ACC112 (cell line): ENCODE measurements around the gene LAMA4.

ENCODE experiments used
- H2AFZ ChIP-seq: fragments of 200-600 bp; sonication (generic); one replicate; pipeline ENCODE4 v1.6.0; 2017; ENCODE audit warnings: antibody characterized with exemption, low read length; ENCODE audit not compliant: unreplicated experiment
- H3K27ac ChIP-seq: fragments of 200-600 bp; sonication (generic); 2 replicates; pipeline ENCODE4 v1.5.1; 2014; ENCODE audit warnings: low read depth, mild to moderate bottlenecking, antibody characterized with exemption, low read length, moderate library complexity
- H3K27me3 ChIP-seq: fragments of 200-600 bp; sonication (generic); 2 replicates; pipeline ENCODE4 v1.6.1; 2014; ENCODE audit warnings: mild to moderate bottlenecking, antibody characterized with exemption, low read length, moderate library complexity, mixed read lengths; ENCODE audit not compliant: insufficient read depth
- H3K36me3 ChIP-seq: fragments of 200-600 bp; sonication (generic); 2 replicates; pipeline ENCODE4 v1.6.1; 2016; ENCODE audit warnings: mild to moderate bottlenecking, antibody characterized with exemption, low read length, moderate library complexity, mixed read lengths; ENCODE audit not compliant: insufficient read depth
- H3K4me1 ChIP-seq: fragments of 200-600 bp; sonication (generic); one replicate; pipeline ENCODE4 v1.6.1; 2016; ENCODE audit warnings: low read length, mixed read lengths; ENCODE audit not compliant: insufficient read depth, unreplicated experiment, control insufficient read depth
- H3K4me3 ChIP-seq: fragments of 200-600 bp; sonication (generic); 2 replicates; pipeline ENCODE4 v1.5.1; 2014; ENCODE audit warnings: mild to moderate bottlenecking, low read depth, low read length
- H3K79me2 ChIP-seq: fragments of 200-600 bp; sonication (generic); one replicate; pipeline ENCODE4 v1.6.0; 2016; ENCODE audit warnings: low read length; ENCODE audit not compliant: control insufficient read depth, unreplicated experiment, insufficient read depth

Gene LAMA4

GRCh38 chr6:112184951-112185350, 69.4 kb downstream of the LAMA4 start:
- Histone ChIP-seq H3K79me2 (no peaks in the 10 kb centered on the region), H3K36me3 (peaks cover 31% of the 10 kb centered on the region), H2AFZ (no peak overlapping the region), H3K4me3 (no peak overlapping the region), H3K27me3 (no peaks in the 10 kb centered on the region), H3K27ac (no peak overlapping the region), H3K4me1 (peaks cover 16% of the 10 kb centered on the region)

DNA sequence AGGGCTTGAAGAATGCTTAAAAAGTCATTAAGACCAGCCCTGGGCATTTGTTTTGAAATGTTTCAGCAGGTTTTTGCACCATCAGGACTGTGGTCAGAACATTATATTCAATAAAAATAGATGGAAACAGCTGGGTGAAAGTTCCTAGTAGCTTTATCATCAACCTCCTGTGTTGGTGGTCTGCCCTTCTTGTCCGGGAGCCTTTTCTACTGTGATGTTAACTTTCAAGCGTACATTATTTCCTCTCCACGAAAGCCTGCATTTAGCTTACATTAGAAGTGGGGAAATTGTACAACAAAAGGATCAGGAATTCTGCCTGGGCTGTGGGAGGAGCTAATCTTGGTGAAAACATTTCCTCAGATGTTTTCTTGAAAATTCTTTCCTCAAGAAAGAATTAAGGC, 71.1 kb downstream of the LAMA4 start:
- Histone ChIP-seq H3K4me3 (no peak overlapping the region), H3K79me2 (no peaks in the 10 kb centered on the region)

GRCh38 chr6:112181130-112181529, 73.2 kb downstream of the LAMA4 start:
- Histone ChIP-seq H3K36me3 (peaks cover 33% of the 10 kb centered on the region), H2AFZ (no peak overlapping the region), H3K27me3 (no peaks in the 10 kb centered on the region), H3K79me2 (no peaks in the 10 kb centered on the region), H3K27ac (peak overlapping the region; percentile 1), H3K4me3 (no peak overlapping the region), H3K4me1 (peaks cover 9% of the 10 kb centered on the region)

More for the DNA sequence above, 71.1 kb downstream of the LAMA4 start:
- Histone ChIP-seq H3K27ac (no peak overlapping the region), H3K4me1 (peaks cover 9% of the 10 kb centered on the region), H3K36me3 (peaks cover 32% of the 10 kb centered on the region), H2AFZ (no peak overlapping the region), H3K27me3 (no peaks in the 10 kb centered on the region)

GRCh38 chr6:112180095-112180820, 74.1 kb downstream of the LAMA4 start:
- H3K4me1 ChIP-seq: peaks cover 9% of the 10 kb centered on the region

GRCh38 chr6:112179631-112180030, 74.7 kb downstream of the LAMA4 start:
- no peak overlapping the region for H2AFZ ChIP-seq
- H3K36me3 ChIP-seq: peaks cover 38% of the 10 kb centered on the region
- H3K27ac ChIP-seq: no peak overlapping the region
- H3K27me3 ChIP-seq: no peaks in the 10 kb centered on the region
- H3K79me2 ChIP-seq: no peaks in the 10 kb centered on the region
- H3K4me1 ChIP-seq: peaks cover 9% of the 10 kb centered on the region
- H3K4me3 ChIP-seq: no peak overlapping the region

More at GRCh38 chr6:112180095-112180820, 74.1 kb downstream of the LAMA4 start:
- Histone ChIP-seq H3K79me2 (no peaks in the 10 kb centered on the region), H3K36me3 (peaks cover 38% of the 10 kb centered on the region), H3K27ac (peak overlapping the region; percentile 1; the same call in 1 of the 2 replicates), H2AFZ (no peak overlapping the region), H3K27me3 (no peaks in the 10 kb centered on the region), H3K4me3 (no peak overlapping the region)

DNA sequence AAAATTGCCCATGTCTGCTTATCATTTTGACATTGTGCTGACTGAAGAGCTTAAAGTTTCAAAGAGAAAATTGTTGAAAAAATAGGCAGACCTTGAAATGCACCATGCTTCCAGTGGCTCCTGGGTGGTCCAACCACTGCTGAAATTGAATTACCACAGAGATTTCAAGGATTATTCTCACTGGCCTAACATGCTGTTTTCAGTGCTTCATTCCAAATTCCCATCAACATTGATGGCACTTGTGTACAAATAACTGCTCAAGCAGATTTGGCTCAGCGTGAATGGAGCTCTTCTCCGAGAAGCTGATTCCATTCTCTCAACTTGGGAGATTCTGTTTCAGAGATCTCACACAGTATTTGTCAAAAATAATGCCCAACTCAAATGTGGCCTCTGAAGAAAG, 75.5 kb downstream of the LAMA4 start:
- Histone ChIP-seq H3K4me1 (peaks cover 9% of the 10 kb centered on the region), H3K79me2 (no peaks in the 10 kb centered on the region), H2AFZ (no peak overlapping the region), H3K36me3 (peaks cover 40% of the 10 kb centered on the region), H3K27me3 (no peaks in the 10 kb centered on the region), H3K27ac (no peak overlapping the region), H3K4me3 (no peak overlapping the region)

GRCh38 chr6:112177092-112177491, 77.3 kb downstream of the LAMA4 start:
- Histone ChIP-seq H3K27me3 (no peaks in the 10 kb centered on the region), H3K4me3 (no peak overlapping the region), H3K79me2 (no peaks in the 10 kb centered on the region), H2AFZ (no peak overlapping the region), H3K27ac (no peak overlapping the region), H3K36me3 (peaks cover 50% of the 10 kb centered on the region), H3K4me1 (peaks cover 9% of the 10 kb centered on the region)

- H2AFZ ChIP-seq: no peak overlapping the region
- peaks cover 9% of the 10 kb centered on the region for H3K4me1 ChIP-seq
- no peak overlapping the region for H3K27ac ChIP-seq
- peaks cover 59% of the 10 kb centered on the region for H3K36me3 ChIP-seq
- no peak overlapping the region for H3K4me3 ChIP-seq
- no peaks in the 10 kb centered on the region for H3K79me2 ChIP-seq
- H3K27me3 ChIP-seq: no peaks in the 10 kb centered on the region
These were observed 78.2 kb downstream of the LAMA4 start for GRCh38 chr6:112176175-112176574.

DNA sequence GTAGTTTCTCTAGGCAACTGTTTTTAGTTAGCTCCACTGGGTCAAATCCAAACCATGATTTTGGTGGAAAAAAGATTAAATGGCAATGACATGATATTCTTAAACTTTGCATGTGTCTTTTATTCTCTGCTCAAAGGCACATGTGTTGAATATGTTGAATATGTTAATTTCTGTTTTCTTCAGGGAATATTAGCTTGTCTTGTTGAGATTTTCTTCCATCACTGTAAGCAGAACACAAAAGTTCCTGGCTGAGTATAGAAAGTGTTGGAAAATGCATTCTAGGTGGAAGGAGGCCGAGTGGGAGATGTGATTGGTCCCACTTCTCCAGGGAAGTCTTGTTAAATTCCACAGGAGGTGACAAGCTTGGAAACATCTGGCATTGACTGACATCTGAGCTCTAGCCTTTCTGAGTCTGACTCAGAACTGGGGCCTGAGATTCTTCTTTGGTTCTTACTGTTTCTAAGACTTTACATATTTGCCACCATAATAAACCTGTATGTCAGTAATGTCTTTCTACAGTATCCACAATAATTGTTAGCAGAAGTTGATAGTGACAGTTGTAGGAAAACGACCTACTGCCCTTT, 81.1 kb downstream of the LAMA4 start:
- Histone ChIP-seq H3K27ac (no peak overlapping the region), H3K4me3 (no peak overlapping the region), H3K79me2 (no peaks in the 10 kb centered on the region)

DNA sequence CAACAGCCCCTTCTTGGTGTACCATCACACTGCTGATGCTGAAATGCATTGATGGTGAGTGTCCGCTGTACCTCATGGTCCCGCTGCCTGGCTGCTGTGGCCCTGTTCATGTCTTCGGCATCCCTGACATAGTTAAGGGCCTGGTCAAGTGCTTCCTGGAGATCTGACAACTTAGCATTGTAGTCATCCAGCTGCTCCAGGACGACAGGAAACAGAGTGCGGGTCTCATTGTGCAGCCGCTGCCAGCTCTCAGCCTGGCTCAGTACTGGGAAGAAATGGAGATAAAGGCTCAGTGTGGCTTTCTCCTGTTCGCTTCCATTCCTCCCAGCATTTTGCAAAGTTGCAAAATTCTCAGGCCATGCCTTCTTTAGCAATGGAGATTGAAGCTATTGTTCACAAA, 81.8 kb downstream of the LAMA4 start:
- Histone ChIP-seq H3K4me3 (no peak overlapping the region), H3K27ac (no peak overlapping the region), H3K79me2 (no peaks in the 10 kb centered on the region), H3K27me3 (no peaks in the 10 kb centered on the region), H3K36me3 (peaks cover 67% of the 10 kb centered on the region), H2AFZ (no peak overlapping the region), H3K4me1 (no peaks in the 10 kb centered on the region)

More for the DNA sequence above, 81.1 kb downstream of the LAMA4 start:
- no peaks in the 10 kb centered on the region for H3K4me1 ChIP-seq
- H2AFZ ChIP-seq: no peak overlapping the region
- H3K27me3 ChIP-seq: no peaks in the 10 kb centered on the region
- peaks cover 71% of the 10 kb centered on the region for H3K36me3 ChIP-seq

- no peak overlapping the region for H3K27ac ChIP-seq
- H3K36me3 ChIP-seq: peaks cover 78% of the 10 kb centered on the region
- H3K79me2 ChIP-seq: no peaks in the 10 kb centered on the region
- no peak overlapping the region for H3K4me3 ChIP-seq
- no peak overlapping the region for H2AFZ ChIP-seq
- no peaks in the 10 kb centered on the region for H3K4me1 ChIP-seq
- H3K27me3 ChIP-seq: no peaks in the 10 kb centered on the region
These were observed 84.8 kb downstream of the LAMA4 start for GRCh38 chr6:112169541-112169940.
